HepG2 (cell line): ENCODE measurements around the gene VTN. TPM values are rescaled to one million over a fixed set of nuclear protein-coding genes. Genes with fewer than 3 reads are reported as not detected.

ENCODE experiments used
- ISL2 ChIP-seq: sonication (generic); formaldehyde crosslinking; IDR thresholded peaks from 2 replicates; pipeline ENCODE4 v1.5.0; 2020; ENCODE audit warnings: missing genetic modification reagents
- KDM2A ChIP-seq: sonication (generic); formaldehyde crosslinking; IDR thresholded peaks from 2 replicates; pipeline ENCODE4 v1.4.0; 2020; ENCODE audit warnings: low read depth, missing genetic modification reagents, borderline replicate concordance
- NFRKB ChIP-seq: fragments of 450-650 bp; IDR thresholded peaks from 2 replicates; pipeline ENCODE4 v1.6.1; 2017
- TCF7 ChIP-seq: sonication (generic); IDR thresholded peaks from 2 replicates; pipeline ENCODE4 v1.6.1; 2016; ENCODE audit warnings: antibody characterized with exemption, low read depth
- ZNF383 ChIP-seq: sonication (generic); formaldehyde crosslinking; IDR thresholded peaks from 2 replicates; pipeline ENCODE4 v1.4.0; 2020; ENCODE audit warnings: missing genetic modification reagents, mild to moderate bottlenecking, borderline replicate concordance
- ZNF660 ChIP-seq: sonication (generic); formaldehyde crosslinking; IDR thresholded peaks from 2 replicates; pipeline ENCODE4 v1.5.1; 2020; ENCODE audit warnings: mild to moderate bottlenecking, low read depth, missing genetic modification reagents, borderline replicate concordance
- ZNF788 ChIP-seq: sonication (generic); formaldehyde crosslinking; IDR thresholded peaks from 2 replicates; pipeline ENCODE4 v1.5.0; 2020; ENCODE audit warnings: mild to moderate bottlenecking, missing genetic modification reagents, borderline replicate concordance
- polyA plus RNA-seq, 8 experiments: library from polyadenylated mRNA; depleted of rRNA in 3 of 8; stranded (reverse) in 7 of 8; unstranded in 1 of 8; fragments of >200 nt; fragmentation: Illumina TruSeq in 4 of 8; extraction: Trizol in 4 of 8; gene quantifications; 2 replicates each; pipeline versions ENCODE4 v1.2.1 to v1.2.3, GENCODE V29; 2011 to 2016; ENCODE audit warnings: low read depth in 4 of 8, missing spikeins in 1 of 8, mixed read lengths in 1 of 8; ENCODE audit not compliant: insufficient read depth in 1 of 8
- total RNA-seq, 5 experiments: library from RNA; depleted of rRNA; stranded (reverse); fragments of >200 nt; fragmentation: Illumina TruSeq; extraction: Trizol; gene quantifications; 2 replicates each; pipeline ENCODE4 v1.2.3, GENCODE V29; 2016; ENCODE audit warnings: low read depth in 1 of 5
- TF ChIP-seq, protein P1 (sequence below), 2 experiments: sonication (generic) in 1 of 2; formaldehyde crosslinking in 1 of 2; IDR thresholded peaks; 2 replicates each; pipeline versions ENCODE4 v1.5.1 to v1.6.1; 2011 to 2020; ENCODE audit warnings: borderline replicate concordance in 1 of 2, low read depth in 1 of 2, low read length in 1 of 2, mild to moderate bottlenecking in 1 of 2, missing genetic modification reagents in 1 of 2, moderate library complexity in 1 of 2
- TF ChIP-seq, protein P2 (sequence below): sonication (generic); formaldehyde crosslinking; IDR thresholded peaks from 2 replicates; pipeline ENCODE4 v1.5.0; 2020; ENCODE audit warnings: mild to moderate bottlenecking, missing genetic modification reagents, borderline replicate concordance
- TF ChIP-seq, protein P3 (sequence below): sonication (generic); formaldehyde crosslinking; IDR thresholded peaks from 2 replicates; pipeline ENCODE4 v1.4.0; 2020; ENCODE audit warnings: missing genetic modification reagents, borderline replicate concordance
- TF ChIP-seq, protein P4 (sequence below): sonication (generic); formaldehyde crosslinking; IDR thresholded peaks from 2 replicates; pipeline ENCODE4 v1.8.0; 2022; ENCODE audit warnings: mild to moderate bottlenecking, missing genetic modification reagents, borderline replicate concordance

VTN gene
- total and polyA plus RNA-seq, 2 of the 13 experiments (the other 11 are each of a cell fraction or from before 2014, with no cell fraction given): 108 to 131 TPM

DNA sequence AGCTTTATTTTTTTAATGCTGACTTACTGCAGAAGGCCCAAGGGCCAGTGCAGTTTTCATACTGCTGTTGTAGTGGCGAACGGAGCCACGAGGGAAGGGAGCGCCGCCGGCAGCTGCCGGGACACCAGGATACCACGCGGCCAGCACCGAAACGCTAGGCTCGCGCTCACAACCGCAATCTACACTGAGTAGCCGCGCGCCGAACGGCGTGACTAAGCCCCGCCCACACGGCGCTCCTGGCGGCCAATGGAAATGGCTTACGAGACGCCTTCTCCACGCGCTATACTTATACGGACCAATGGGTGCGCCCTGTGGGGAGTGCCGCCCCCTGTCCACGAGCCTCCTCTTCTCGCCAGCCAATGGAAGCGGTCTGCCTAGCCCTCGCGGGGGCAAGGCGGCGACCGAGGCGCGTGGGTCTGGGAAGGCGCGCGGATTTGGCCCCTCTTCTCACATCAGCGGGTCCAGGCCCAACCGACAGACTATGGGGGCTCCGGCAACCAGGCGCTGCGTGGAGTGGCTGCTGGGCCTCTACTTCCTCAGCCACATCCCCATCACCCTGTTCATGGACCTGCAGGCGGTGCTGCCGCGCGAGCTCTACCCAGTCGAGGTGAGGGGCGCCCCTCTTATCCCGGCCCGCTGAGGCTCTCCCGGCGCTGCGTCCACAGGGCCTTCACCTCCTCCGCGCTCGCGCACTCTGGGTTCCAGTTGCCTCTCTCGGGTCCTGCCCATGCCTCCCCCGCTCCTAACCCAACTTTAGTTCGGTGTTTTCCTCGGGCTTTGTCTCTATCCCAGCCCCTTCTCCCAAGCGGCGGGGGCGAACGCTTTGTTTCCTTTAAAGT is 51.1 kb downstream of the VTN start, which contains the start of gene TMEM97 (continued):
- TF ChIP-seq, protein P1, sequence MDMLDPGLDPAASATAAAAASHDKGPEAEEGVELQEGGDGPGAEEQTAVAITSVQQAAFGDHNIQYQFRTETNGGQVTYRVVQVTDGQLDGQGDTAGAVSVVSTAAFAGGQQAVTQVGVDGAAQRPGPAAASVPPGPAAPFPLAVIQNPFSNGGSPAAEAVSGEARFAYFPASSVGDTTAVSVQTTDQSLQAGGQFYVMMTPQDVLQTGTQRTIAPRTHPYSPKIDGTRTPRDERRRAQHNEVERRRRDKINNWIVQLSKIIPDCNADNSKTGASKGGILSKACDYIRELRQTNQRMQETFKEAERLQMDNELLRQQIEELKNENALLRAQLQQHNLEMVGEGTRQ (IDR thresholded peaks at IDR 0.05; ENCODE audit: low read depth, low read length): no peak
- TF ChIP-seq, protein P1 (CRISPR knock-in tag; IDR thresholded peaks at IDR 0.05; ENCODE audit: borderline replicate concordance): 0 out of 2 replicates have a peak, but pooled peaks have one; percentile 44
- TF ChIP-seq TCF7 (no peak), ZNF660 (no peak; the same call in 1 of the 2 replicates), NFRKB (no peak), ZNF788 (CRISPR knock-in tag) (peak; percentile 78), KDM2A (CRISPR knock-in tag) (peak; percentile 80), ZNF383 (CRISPR knock-in tag) (no peak), ISL2 (CRISPR knock-in tag) (peak; percentile 48; the same call in 1 of the 2 replicates)
- TF ChIP-seq, protein P2, sequence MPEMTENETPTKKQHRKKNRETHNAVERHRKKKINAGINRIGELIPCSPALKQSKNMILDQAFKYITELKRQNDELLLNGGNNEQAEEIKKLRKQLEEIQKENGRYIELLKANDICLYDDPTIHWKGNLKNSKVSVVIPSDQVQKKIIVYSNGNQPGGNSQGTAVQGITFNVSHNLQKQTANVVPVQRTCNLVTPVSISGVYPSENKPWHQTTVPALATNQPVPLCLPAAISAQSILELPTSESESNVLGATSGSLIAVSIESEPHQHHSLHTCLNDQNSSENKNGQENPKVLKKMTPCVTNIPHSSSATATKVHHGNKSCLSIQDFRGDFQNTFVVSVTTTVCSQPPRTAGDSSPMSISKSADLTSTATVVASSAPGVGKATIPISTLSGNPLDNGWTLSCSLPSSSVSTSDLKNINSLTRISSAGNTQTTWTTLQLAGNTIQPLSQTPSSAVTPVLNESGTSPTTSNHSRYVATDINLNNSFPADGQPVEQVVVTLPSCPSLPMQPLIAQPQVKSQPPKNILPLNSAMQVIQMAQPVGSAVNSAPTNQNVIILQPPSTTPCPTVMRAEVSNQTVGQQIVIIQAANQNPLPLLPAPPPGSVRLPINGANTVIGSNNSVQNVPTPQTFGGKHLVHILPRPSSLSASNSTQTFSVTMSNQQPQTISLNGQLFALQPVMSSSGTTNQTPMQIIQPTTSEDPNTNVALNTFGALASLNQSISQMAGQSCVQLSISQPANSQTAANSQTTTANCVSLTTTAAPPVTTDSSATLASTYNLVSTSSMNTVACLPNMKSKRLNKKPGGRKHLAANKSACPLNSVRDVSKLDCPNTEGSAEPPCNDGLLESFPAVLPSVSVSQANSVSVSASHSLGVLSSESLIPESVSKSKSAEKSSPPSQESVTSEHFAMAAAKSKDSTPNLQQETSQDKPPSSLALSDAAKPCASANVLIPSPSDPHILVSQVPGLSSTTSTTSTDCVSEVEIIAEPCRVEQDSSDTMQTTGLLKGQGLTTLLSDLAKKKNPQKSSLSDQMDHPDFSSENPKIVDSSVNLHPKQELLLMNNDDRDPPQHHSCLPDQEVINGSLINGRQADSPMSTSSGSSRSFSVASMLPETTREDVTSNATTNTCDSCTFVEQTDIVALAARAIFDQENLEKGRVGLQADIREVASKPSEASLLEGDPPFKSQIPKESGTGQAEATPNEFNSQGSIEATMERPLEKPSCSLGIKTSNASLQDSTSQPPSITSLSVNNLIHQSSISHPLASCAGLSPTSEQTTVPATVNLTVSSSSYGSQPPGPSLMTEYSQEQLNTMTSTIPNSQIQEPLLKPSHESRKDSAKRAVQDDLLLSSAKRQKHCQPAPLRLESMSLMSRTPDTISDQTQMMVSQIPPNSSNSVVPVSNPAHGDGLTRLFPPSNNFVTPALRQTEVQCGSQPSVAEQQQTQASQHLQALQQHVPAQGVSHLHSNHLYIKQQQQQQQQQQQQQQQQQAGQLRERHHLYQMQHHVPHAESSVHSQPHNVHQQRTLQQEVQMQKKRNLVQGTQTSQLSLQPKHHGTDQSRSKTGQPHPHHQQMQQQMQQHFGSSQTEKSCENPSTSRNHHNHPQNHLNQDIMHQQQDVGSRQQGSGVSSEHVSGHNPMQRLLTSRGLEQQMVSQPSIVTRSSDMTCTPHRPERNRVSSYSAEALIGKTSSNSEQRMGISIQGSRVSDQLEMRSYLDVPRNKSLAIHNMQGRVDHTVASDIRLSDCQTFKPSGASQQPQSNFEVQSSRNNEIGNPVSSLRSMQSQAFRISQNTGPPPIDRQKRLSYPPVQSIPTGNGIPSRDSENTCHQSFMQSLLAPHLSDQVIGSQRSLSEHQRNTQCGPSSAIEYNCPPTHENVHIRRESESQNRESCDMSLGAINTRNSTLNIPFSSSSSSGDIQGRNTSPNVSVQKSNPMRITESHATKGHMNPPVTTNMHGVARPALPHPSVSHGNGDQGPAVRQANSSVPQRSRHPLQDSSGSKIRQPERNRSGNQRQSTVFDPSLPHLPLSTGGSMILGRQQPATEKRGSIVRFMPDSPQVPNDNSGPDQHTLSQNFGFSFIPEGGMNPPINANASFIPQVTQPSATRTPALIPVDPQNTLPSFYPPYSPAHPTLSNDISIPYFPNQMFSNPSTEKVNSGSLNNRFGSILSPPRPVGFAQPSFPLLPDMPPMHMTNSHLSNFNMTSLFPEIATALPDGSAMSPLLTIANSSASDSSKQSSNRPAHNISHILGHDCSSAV (CRISPR knock-in tag): no peak
- TF ChIP-seq, protein P3, sequence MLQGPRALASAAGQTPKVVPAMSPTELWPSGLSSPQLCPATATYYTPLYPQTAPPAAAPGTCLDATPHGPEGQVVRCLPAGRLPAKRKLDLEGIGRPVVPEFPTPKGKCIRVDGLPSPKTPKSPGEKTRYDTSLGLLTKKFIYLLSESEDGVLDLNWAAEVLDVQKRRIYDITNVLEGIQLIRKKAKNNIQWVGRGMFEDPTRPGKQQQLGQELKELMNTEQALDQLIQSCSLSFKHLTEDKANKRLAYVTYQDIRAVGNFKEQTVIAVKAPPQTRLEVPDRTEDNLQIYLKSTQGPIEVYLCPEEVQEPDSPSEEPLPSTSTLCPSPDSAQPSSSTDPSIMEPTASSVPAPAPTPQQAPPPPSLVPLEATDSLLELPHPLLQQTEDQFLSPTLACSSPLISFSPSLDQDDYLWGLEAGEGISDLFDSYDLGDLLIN (CRISPR knock-in tag): peak; percentile 65; the same call in 1 of the 2 replicates
- TF ChIP-seq, protein P4, sequence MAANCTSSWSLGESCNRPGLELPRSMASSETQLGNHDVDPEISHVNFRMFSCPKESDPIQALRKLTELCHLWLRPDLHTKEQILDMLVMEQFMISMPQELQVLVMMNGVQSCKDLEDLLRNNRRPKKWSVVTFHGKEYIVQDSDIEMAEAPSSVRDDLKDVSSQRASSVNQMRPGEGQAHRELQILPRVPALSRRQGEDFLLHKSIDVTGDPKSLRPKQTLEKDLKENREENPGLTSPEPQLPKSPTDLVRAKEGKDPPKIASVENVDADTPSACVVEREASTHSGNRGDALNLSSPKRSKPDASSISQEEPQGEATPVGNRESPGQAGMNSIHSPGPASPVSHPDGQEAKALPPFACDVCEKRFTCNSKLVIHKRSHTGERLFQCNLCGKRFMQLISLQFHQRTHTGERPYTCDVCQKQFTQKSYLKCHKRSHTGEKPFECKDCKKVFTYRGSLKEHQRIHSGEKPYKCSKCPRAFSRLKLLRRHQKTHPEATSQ (CRISPR knock-in tag): peak; percentile 63; the same call in 1 of the 2 replicates
